ENCODE measurements around the gene SRRM4.

SRRM4 gene

GRCh38 chr12:119181202-119181601 is 199.9 kb downstream of the SRRM4 start:
- peak overlapping the region; percentile 77 to 87 (median 77) for H3K4me3 Mint-ChIP-seq
- H3K36me3 Mint-ChIP-seq (ENCODE audit: low read depth): no peaks in the 10 kb centered on the region
- no peak for TF ChIP-seq CTCF (IDR thresholded peaks at IDR 0.05; ENCODE audit: unreplicated experiment in 3 of 3)
- H3K4me1 Mint-ChIP-seq: peaks cover 43% of the 10 kb centered on the region
- H3K27me3 Mint-ChIP-seq (ENCODE audit: low read depth): peaks cover 18% of the 10 kb centered on the region
- H3K9me3 Mint-ChIP-seq: no peaks in the 10 kb centered on the region
- H3K27ac Mint-ChIP-seq: peak overlapping the region in 1 of 3 experiments; percentile 30

- Mint-ChIP-seq H3K9me3 (no peaks in the 10 kb centered on the region), H3K4me3 (peak overlapping the region in 2 of 3 experiments; percentile 77 to 87), H3K27me3 (ENCODE audit: low read depth) (peaks cover 16% of the 10 kb centered on the region), H3K27ac (peak overlapping the region in 1 of 3 experiments; percentile 33), H3K36me3 (ENCODE audit: low read depth) (no peaks in the 10 kb centered on the region), H3K4me1 (peaks cover 40% of the 10 kb centered on the region)
- TF ChIP-seq CTCF (IDR thresholded peaks at IDR 0.05; ENCODE audit: unreplicated experiment in 3 of 3): no peak
These were observed 200.6 kb downstream of the SRRM4 start for GRCh38 chr12:119181944-119182343.

GRCh38 chr12:119182701-119183493 is 201.6 kb downstream of the SRRM4 start:
- H3K4me3 Mint-ChIP-seq: peak overlapping the region in 1 of 3 experiments; percentile 42
- peaks cover 38% of the 10 kb centered on the region for H3K4me1 Mint-ChIP-seq
- peaks cover 16% of the 10 kb centered on the region for H3K27me3 Mint-ChIP-seq (ENCODE audit: low read depth)
- no peaks in the 10 kb centered on the region for H3K36me3 Mint-ChIP-seq (ENCODE audit: low read depth)
- no peaks in the 10 kb centered on the region for H3K9me3 Mint-ChIP-seq
- TF ChIP-seq CTCF (IDR thresholded peaks at IDR 0.05; ENCODE audit: unreplicated experiment in 3 of 3): no peak
- no peak overlapping the region for H3K27ac Mint-ChIP-seq

- no peaks in the 10 kb centered on the region for H3K9me3 Mint-ChIP-seq
- TF ChIP-seq CTCF (IDR thresholded peaks at IDR 0.05; ENCODE audit: unreplicated experiment in 3 of 3): no peak
- H3K36me3 Mint-ChIP-seq (ENCODE audit: low read depth): peaks cover 2% of the 10 kb centered on the region
- H3K27me3 Mint-ChIP-seq (ENCODE audit: low read depth): peaks cover 11% of the 10 kb centered on the region
- no peak overlapping the region for H3K27ac Mint-ChIP-seq
- peaks cover 34% of the 10 kb centered on the region for H3K4me1 Mint-ChIP-seq
- peak overlapping the region in 1 of 3 experiments; percentile 23 for H3K4me3 Mint-ChIP-seq
These were observed 202.8 kb downstream of the SRRM4 start for GRCh38 chr12:119183942-119184695.

GRCh38 chr12:119195256-119195655 is 213.9 kb downstream of the SRRM4 start:
- Mint-ChIP-seq H3K9me3 (no peaks in the 10 kb centered on the region), H3K4me1 (peaks cover 5% of the 10 kb centered on the region), H3K27me3 (ENCODE audit: low read depth) (no peaks in the 10 kb centered on the region), H3K36me3 (ENCODE audit: low read depth) (peaks cover 5% of the 10 kb centered on the region), H3K4me3 (no peak overlapping the region), H3K27ac (no peak overlapping the region)
- no peak for TF ChIP-seq CTCF (IDR thresholded peaks at IDR 0.05; ENCODE audit: unreplicated experiment in 3 of 3)

Measured in nephron (organoid).